GM12801 (cell line): ENCODE measurements around the gene GCA.

Experiments
- TF ChIP-seq, protein P1 (sequence below): IDR thresholded peaks from one replicate; pipeline ENCODE4 v1.5.1; 2011; ENCODE audit warnings: control low read depth; ENCODE audit not compliant: insufficient read length; ENCODE audit errors: extremely low read depth

Gene GCA

DNA sequence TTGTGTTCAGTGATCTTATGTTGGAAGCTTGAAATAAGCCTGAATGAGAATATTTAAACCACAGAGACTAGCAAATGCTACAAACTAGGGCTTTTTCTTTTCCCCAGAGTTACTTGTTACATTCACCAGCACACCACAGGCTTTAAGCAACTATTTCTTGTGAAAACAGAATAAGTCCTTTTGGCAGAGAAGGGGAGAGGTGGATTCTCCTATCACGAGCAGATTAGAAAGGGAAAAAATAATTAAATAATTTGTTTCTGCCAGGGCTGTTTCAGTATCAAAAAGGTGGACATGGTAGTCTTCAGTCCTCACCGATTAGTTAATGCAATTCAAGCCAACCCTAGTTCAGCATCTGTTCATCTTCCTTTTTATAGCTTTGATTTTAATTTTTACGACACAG is 38.0 kb upstream of the GCA start:
- TF ChIP-seq, protein P1, sequence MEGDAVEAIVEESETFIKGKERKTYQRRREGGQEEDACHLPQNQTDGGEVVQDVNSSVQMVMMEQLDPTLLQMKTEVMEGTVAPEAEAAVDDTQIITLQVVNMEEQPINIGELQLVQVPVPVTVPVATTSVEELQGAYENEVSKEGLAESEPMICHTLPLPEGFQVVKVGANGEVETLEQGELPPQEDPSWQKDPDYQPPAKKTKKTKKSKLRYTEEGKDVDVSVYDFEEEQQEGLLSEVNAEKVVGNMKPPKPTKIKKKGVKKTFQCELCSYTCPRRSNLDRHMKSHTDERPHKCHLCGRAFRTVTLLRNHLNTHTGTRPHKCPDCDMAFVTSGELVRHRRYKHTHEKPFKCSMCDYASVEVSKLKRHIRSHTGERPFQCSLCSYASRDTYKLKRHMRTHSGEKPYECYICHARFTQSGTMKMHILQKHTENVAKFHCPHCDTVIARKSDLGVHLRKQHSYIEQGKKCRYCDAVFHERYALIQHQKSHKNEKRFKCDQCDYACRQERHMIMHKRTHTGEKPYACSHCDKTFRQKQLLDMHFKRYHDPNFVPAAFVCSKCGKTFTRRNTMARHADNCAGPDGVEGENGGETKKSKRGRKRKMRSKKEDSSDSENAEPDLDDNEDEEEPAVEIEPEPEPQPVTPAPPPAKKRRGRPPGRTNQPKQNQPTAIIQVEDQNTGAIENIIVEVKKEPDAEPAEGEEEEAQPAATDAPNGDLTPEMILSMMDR, result no peak

DNA sequence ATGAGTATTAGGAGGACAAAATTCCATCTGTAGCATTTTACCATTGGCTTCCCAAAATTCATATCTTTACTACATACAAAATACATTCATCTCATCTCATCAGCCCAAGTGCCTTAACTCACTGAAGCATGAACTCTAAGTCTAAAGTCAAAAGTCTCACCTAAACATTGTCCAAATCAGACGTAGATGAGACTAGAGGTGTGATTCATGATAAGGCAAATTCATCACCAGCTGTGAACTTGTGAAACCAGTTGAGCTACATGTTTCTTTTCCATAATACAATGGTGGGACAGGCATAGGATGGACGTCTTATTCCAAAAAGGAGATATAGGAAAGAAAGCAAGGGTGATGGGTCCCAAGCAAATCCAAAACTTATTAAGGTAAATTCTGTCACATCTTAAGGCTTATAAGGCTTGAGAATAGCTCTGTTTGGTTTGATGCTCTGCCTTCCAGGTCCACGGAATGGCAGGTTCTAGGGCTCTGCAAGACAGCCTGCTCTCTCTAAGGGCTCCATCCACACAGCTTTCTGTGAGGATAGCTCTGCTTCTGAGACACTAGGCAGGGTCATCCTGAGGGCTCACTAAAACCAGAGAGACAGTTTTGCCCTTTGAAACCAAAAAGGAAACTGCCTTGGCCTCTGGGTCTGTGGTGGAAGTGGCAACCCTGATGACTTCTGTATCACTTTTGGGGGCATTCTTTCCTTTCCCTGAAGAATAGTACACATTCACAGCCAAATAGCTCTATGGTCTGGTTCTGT is 35.0 kb upstream of the GCA start:
- TF ChIP-seq, protein P1, result no peak

DNA sequence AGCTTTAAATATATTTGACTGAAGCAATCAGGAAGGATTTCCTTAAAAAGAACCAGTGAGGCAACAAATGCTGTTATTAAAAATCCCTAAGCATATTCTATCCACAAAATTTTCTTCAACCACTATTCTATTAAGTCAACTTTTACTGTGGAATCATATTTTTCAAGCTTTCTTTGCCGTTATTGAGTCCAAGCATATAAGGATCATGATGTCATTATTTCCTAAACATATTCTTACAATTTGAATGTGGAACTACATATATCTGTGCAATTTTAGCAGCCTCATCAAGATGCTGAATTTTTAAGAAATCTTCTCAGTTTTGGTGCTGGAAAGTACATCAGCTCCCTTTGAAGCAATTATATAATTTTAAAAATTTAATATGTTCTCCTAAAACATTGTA is 31.1 kb upstream of the GCA start:
- TF ChIP-seq, protein P1, result no peak

DNA sequence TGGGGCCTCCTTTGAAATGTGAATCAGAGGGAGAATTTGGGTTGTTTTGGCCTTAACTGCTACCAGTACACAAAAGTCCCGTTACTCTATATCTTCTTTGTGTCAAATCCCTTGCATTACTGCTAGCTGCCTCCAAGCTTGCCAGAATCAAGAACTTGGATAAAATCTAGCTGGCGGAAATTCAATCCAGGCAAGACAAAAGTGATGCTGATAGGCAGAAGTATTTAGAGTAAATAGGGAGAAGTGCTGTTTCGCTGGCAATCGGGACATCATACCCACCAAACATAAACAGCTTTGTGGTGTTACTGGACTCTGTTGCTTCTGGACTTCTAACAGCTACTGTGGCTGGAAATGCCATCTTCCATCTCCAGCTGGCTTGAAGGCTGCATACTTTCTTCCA is 28.0 kb upstream of the GCA start:
- TF ChIP-seq, protein P1, result no peak

DNA sequence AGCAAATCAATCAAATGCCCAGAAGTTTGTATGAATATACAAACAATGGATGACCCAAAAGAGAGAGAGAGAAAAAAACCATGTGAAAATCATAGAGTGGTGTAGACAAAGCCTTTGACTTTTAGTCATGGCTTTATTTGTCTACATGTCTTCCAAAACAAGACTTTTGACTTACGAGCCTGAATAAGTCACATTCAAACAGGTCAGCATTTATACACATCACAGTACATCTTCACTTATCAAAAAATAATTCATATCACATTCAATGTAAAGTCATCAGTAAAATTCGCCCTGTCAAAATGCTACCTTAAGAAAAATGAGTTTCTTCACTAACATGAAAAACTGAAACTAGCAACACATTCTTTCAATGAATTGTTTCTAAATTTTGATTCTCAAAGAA is 27.3 kb upstream of the GCA start:
- TF ChIP-seq, protein P1, result no peak

DNA sequence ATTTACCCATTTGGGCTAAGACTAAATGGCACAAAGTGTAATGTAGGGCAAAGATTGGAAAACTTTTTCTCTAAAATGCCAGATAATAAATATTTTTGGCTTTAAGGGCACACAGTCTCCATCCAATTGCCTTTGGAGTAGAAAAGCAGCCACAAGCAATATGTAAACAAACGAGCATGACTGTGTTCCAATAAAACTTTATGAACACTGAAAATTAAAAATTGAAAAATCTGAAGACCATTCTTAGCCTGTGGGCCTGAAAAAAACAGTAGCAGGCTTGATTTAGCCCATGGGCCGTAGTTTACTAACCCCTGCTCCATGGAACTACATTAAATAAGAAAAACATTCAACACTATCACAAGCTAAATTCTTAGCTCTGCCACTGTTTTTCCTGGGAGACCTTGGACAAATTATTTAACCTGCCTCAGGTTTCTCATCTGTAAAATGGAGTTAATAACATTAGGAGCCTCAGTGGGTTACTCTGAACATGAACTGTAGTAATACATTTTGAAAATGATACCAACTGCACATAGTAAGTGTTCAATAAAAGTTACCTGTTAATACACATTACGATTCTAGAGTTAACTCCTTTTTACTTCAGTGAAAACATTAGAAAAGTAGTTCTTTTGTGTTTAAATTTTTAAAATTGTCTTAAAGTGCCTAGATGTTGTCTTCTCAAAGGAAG is 26.7 kb upstream of the GCA start:
- TF ChIP-seq, protein P1, result no peak

DNA sequence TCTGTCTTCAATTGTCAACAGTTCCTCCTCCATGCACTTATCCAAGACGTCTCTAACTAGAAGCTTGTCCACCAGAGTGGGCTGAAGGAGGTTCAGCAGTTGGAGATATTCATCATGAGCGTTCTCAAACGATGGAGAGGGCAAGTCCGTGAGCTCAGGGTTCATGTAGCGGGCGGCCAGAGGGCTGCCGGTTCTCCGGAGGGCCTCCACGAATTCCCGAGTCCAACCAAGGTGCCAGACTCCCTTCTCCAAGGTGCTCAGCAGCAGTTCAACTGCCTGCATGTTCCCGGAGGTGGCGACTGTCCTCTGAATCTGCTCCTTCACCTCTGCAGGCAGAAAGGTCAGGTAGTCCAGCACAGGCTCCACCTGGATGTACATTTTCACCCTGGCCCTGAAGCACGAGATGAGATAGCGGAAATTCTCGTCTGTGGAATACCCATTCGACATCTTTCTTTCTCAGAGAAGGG is 26.0 kb upstream of the GCA start:
- TF ChIP-seq, protein P1, result no peak
